Uterus (tissue), 4 donors: Measurements from ENCODE around the gene DQX1. TPM values are rescaled to one million over a fixed set of nuclear protein-coding genes. Genes with fewer than 3 reads are reported as not detected.

ENCODE experiments used
- DNase-seq, 2 donors: peaks; one replicate each; pipeline ENCODE4 v3.0.0-alpha.2; 2019 to 2020
- H3K27ac ChIP-seq, 2 donors: fragments of 200-600 bp; sonication (generic); 1 replicate in 1 of 2; 2 replicates in 1 of 2; pipeline ENCODE4 v1.5.1; 2016 to 2018
- H3K27me3 ChIP-seq, 2 donors: fragments of 200-600 bp; sonication (generic); one replicate each; pipeline ENCODE4 v1.5.1; 2018 to 2019; ENCODE audit warnings: control low read depth in 1 of 2
- H3K36me3 ChIP-seq, 2 donors: fragments of 200-600 bp; sonication (generic); one replicate each; pipeline ENCODE4 v1.5.1; 2019; ENCODE audit warnings: control low read depth in 1 of 2
- H3K4me1 ChIP-seq, 2 donors: fragments of 200-600 bp; sonication (generic); one replicate each; pipeline ENCODE4 v1.5.1; 2018 to 2019; ENCODE audit warnings: control low read depth in 1 of 2
- H3K4me3 ChIP-seq, 2 donors: fragments of 200-600 bp; sonication (generic); 1 replicate in 1 of 2; 2 replicates in 1 of 2; pipeline ENCODE4 v1.5.1; 2018 to 2019; ENCODE audit warnings: mild to moderate bottlenecking in 1 of 2
- H3K9me3 ChIP-seq, 2 donors: fragments of 200-600 bp; sonication (generic); one replicate each; pipeline ENCODE4 v1.5.1; 2019; ENCODE audit warnings: control low read depth in 1 of 2
- POLR2A ChIP-seq, 2 donors: fragments of 450-650 bp; IDR thresholded peaks; one replicate each; pipeline ENCODE4 v1.6.1; 2016; ENCODE audit warnings: antibody characterized with exemption in 2 of 2, mild to moderate bottlenecking in 1 of 2, moderate library complexity in 1 of 2
- intact Hi-C: fragments of 100-400 bp; cut with DNase I; formaldehyde crosslinking; loops from one replicate; pipeline ENCODE4 v1.15.1; 2023; ENCODE audit warnings: low total_unique reads
- total RNA-seq, 4 donors: library from RNA; depleted of rRNA in 3 of 4; stranded (reverse); fragments of >200 nt in 3 of 4; gene quantifications; one replicate each; pipeline versions ENCODE4 v1.1.0 to v1.2.4, GENCODE V29; 2014 to 2023
- TF ChIP-seq, protein P1 (sequence below), 4 experiments: fragments of 200-600 bp in 2 of 4; fragments of 450-650 bp in 2 of 4; sonication (generic) in 2 of 4; IDR thresholded peaks; one replicate each; pipeline ENCODE4 v1.5.1; 2016 to 2019; ENCODE audit warnings: antibody characterized with exemption in 4 of 4, mild to moderate bottlenecking in 2 of 4, moderate library complexity in 1 of 4
- donor health status: DM: yes; HTN: yes; CAD: no.

Gene DQX1
- total RNA-seq, 4 donors from 2014 or later, result not detected

DNA sequence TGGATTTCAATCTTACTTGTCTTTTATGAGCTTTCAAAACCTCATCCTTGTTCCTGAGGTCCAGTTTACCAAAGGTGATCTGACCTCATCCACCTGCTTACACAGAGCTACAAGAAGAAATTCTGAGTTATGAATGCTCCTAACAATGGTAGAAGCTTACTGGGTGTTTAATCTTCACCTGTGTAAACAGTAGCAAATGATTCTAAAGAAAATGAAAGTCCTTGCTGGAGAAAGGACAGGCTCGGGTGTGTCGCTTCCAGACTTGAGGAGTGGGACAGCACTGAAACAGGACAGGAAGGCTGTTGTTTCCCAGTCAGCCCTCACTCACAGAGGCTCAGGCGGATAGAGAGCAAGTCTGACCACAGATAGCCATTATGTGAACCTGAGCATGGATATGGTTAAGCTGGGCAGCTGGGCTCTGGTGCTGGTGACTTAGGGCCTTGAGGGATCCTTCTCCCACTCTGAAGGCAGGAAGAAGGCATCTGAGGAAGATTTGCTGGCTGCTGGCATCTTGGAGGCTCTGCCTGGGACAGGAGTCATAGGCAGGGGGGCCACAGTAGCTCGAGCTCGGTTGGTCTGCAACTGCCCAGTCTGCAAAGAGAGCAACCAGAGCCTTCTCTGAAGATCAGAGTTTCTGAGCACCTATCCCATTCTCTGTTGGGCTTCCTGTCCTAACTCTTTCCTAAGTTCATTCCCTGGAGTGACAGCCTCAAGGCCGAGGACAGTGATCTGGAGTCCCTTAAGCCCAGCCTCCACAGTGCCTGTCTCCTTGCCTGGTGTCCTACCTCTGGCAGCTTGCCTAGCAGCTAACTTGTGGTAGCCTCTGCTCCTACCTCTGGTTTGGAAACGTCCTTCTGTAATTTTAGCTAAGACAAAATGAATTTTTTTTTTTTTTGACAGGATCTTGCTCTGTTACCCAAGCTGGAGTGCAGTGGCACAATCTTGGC lies 32.5 kb upstream of the DQX1 start:
- no peaks in the 10 kb centered on the region for H3K36me3 ChIP-seq
- no peak for DNase-seq
- intact Hi-C loops, result no loop called here
- H3K4me1 ChIP-seq, result peaks cover 0 to 3% of the 10 kb centered on the region in 2 donors
- TF ChIP-seq, protein P1, sequence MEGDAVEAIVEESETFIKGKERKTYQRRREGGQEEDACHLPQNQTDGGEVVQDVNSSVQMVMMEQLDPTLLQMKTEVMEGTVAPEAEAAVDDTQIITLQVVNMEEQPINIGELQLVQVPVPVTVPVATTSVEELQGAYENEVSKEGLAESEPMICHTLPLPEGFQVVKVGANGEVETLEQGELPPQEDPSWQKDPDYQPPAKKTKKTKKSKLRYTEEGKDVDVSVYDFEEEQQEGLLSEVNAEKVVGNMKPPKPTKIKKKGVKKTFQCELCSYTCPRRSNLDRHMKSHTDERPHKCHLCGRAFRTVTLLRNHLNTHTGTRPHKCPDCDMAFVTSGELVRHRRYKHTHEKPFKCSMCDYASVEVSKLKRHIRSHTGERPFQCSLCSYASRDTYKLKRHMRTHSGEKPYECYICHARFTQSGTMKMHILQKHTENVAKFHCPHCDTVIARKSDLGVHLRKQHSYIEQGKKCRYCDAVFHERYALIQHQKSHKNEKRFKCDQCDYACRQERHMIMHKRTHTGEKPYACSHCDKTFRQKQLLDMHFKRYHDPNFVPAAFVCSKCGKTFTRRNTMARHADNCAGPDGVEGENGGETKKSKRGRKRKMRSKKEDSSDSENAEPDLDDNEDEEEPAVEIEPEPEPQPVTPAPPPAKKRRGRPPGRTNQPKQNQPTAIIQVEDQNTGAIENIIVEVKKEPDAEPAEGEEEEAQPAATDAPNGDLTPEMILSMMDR (IDR thresholded peaks at IDR 0.05), result no peak
- no peak for TF ChIP-seq POLR2A (IDR thresholded peaks at IDR 0.05)
- no peaks in the 10 kb centered on the region for H3K27me3 ChIP-seq
- H3K4me3 ChIP-seq, result no peak overlapping the region
- no peak overlapping the region for H3K27ac ChIP-seq
- H3K9me3 ChIP-seq, result no peaks in the 10 kb centered on the region

DNA sequence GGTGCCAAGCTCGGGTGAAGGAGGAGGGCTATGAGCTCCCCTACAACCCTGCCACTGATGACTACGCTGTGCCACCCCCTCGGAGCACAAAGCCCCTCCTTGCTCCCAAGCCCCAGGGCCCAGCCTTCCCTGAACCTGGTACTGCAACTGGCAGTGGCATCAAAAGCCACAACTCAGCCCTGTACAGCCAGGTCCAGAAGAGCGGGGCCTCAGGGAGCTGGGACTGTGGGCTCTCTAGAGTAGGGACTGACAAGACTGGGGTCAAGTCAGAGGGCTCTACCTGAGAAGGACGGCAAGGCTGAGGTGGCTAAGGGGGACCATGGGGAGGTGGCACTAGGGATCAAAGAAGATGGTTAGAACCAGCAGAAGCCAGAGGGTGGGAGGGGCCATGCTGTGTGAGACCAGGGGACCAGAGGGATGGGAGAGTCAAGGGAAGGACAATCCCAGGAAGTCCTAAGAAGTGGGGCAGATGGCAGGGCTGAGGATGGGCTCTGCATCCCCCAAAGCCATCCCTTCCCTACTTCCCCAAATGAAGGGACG lies 30.9 kb upstream of the DQX1 start:
- H3K4me3 ChIP-seq, result no peak overlapping the region
- H3K27me3 ChIP-seq, result no peaks in the 10 kb centered on the region
- H3K36me3 ChIP-seq, result no peaks in the 10 kb centered on the region
- TF ChIP-seq, protein P1 (IDR thresholded peaks at IDR 0.05), result no peak
- no peak for TF ChIP-seq POLR2A (IDR thresholded peaks at IDR 0.05)
- H3K9me3 ChIP-seq, result no peaks in the 10 kb centered on the region
- no peak for DNase-seq
- peaks cover 0 to 12% of the 10 kb centered on the region in 2 donors for H3K4me1 ChIP-seq
- H3K27ac ChIP-seq, result no peak overlapping the region
- intact Hi-C loops, result no loop called here

DNA sequence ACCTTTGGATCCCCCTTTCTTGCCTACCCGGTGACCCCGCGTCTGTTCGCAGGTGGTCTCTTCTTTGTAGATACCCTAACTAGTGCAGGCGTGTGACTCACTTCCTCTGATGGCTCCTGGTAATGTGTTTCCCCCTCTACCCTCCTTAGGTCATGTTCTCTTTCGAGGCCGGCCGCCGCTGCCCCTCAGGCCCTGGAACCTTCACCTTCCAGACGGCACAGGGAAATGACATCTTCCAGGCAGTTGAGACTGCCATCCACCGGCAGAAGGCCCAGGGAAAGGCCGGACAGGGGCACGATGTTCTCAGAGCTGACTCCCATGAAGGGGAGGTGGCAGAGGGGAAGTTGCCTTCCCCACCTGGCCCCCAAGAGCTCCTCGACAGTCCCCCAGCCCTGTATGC lies 30.1 kb upstream of the DQX1 start:
- peaks cover 0 to 12% of the 10 kb centered on the region in 2 donors for H3K4me1 ChIP-seq
- DNase-seq, result no peak
- no peaks in the 10 kb centered on the region for H3K36me3 ChIP-seq
- intact Hi-C loops, result no loop called here
- TF ChIP-seq POLR2A (IDR thresholded peaks at IDR 0.05), result no peak
- TF ChIP-seq, protein P1 (IDR thresholded peaks at IDR 0.05), result no peak
- no peaks in the 10 kb centered on the region for H3K9me3 ChIP-seq
- no peaks in the 10 kb centered on the region for H3K27me3 ChIP-seq
- H3K27ac ChIP-seq, result no peak overlapping the region
- H3K4me3 ChIP-seq, result no peak overlapping the region

DNA sequence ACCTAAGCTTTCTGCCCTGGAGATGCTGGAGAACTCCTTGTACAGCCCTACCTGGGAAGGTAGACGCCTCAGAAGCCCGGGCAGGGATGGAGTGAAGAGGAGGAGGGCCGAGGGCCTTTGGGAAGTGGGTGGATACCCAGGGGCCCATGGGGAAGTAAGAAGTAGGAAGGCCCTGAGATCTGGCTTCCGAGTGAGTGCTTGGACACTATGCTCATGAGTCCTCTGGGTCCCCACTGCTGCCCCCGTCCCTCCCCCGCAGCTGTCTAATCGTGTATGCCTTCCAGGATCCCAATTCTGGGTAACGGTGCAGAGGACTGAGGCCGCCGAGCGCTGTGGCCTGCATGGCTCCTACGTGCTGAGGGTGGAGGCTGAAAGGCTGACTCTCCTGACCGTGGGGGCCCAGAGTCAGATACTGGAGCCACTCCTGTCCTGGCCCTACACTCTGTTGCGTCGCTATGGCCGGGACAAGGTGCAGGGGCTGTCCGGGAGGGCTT lies 29.6 kb upstream of the DQX1 start:
- Histone ChIP-seq H3K27ac (peak overlapping the region; percentile 84 to 88), H3K36me3 (no peaks in the 10 kb centered on the region), H3K4me3 (peak overlapping the region; percentile 59 to 81), H3K27me3 (no peaks in the 10 kb centered on the region), H3K4me1 (peaks cover 0 to 12% of the 10 kb centered on the region in 2 donors), H3K9me3 (no peaks in the 10 kb centered on the region)
- TF ChIP-seq, protein P1 (IDR thresholded peaks at IDR 0.05), result no peak
- no peak for TF ChIP-seq POLR2A (IDR thresholded peaks at IDR 0.05)
- intact Hi-C loops, result no loop called here
- no peak for DNase-seq
